GM19467 (cell line): Measurements from ENCODE around the gene MEIOSIN.
"Not testable (repeated sequence)": the region's sequence is repeated elsewhere in the genome, so short reads cannot be mapped to it uniquely, and the experiment has no call there.

Experiments used
- ATAC-seq: cut with Tn5 transposase; IDR thresholded peaks from one replicate; pipeline ENCODE4 v1.9.1; 2021; ENCODE audit warnings: mild to moderate bottlenecking, moderate library complexity; ENCODE audit not compliant: unreplicated experiment

The MEIOSIN gene

DNA sequence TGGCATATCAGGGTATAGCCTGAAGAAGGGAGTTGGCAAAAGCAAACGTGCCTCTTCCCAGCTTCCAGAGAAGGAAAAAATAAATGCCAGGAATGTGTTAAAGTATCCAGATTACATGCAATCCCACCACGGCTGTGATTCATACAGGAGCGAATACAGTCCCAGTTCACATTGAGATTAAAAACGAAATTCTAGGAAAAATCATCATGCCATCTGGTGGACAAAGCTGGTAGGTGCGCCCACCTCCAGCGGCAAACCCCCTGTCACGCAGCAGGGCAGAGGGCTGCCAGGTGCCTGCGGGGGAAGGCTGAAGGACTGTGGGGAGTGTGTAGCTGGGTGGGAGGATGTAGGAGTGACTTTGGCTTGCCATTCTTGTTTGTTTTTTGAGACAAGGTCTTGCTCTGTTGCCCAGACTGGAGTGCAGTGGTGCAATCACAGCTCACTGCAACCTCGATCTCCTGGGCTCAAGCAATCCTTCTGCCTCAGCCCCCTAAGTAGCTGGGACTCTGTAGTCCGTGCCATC, 65.8 kb downstream of the MEIOSIN start:
- no peak for ATAC-seq

- not testable (repeated sequence) for ATAC-seq
Measured at GRCh38 chr19:45799541-45799940, 66.3 kb downstream of the MEIOSIN start.

DNA sequence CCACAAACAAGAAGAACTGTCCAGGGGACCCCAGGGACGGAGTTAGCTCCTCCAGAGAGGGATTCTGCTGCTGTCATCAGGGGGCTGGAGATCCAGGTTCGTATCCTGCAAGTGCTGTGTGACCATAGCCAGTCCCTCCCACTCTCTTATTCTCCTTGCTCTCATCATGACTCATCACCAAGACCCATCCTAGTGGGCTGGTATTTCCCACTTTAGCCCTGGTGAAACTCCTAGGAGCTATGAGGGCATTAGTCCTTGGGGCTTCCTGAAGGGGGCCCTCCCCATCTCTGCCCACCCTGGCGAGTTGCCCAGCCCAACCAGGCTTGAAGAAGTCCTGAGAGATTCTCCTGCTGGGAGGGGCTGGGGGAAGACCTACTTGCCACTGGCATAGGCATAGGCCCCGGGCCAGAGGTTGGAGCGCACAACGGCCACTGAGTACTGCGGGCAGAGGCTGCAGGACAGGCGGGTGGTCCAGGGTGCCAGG, 66.9 kb downstream of the MEIOSIN start:
- ATAC-seq = no peak

DNA sequence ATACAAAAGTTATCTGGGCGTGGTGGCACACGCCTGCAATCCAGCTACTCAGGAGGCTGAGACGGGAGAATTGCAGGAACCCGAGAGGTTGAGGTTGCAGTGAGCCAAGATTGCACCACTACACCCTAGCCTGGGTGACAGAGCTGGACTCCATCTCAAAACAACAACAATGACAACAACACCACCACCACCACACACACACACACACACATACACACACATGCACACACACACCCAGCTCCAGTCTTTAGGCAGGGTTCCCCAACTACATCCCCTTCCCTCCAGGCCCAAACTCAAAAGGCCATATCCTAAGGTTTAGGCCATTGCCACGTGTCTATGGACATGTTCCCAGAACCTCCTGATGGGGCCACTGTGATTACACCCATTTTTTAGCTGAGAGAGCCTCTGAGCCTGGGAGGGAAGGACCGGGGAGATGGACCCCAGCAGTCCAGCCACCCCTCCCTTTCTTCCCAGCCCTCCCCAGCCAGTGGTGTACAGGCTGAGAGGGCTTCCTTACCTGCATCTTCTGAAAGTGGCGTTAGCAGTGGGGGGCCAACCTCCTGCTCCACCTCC, 68.5 kb downstream of the MEIOSIN start:
- no peak for ATAC-seq

- ATAC-seq = no peak
Measured at GRCh38 chr19:45804140-45804958, 71.1 kb downstream of the MEIOSIN start.

DNA sequence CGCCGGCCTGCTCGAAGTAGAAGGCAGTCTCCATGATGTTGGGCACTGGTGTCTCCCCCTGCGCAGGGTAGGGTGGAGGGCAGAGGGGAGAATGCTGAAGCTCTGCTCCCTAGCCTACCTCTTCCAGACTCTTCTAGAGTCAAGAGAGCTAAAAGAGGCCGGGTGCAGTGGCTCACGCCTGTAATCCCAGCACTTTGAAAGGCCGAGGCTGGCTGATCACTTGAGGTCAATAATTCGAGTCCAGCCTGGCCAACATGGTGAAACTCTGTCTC, 71.7 kb downstream of the MEIOSIN start:
- ATAC-seq = no peak

- ATAC-seq = no peak
Measured at GRCh38 chr19:45805719-45806118, 72.5 kb downstream of the MEIOSIN start.

DNA sequence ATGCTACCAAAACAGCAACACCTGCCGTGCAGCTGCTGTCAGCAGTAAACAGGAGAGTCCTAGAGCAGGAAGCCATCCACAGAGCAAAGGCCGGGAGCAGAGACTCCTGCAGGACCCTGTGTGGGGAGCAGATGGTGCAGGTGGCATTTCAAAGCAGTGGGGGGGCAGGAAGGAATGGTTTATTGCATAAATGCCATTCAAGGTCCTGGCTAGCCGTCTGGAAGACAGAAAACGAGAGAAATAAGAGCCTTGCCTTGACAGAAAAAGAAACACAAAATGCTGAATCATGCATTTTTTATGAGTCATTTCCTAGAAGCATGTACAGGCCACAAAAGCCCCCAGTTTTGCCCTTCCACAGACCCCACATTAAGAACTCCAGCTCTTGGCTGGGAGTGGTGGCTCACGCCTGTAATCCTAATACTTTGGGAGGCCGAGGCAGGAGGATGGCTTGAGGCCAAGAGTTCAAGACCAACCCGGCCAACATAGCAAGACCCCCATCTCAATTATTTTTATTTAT, 76.5 kb downstream of the MEIOSIN start:
- no peak for ATAC-seq

- no peak for ATAC-seq
Measured at GRCh38 chr19:45812297-45812696, 79.1 kb downstream of the MEIOSIN start.
